Measurements from ENCODE around the gene TTLL5. TPM values are rescaled to one million over a fixed set of nuclear protein-coding genes. Genes with fewer than 3 reads are reported as not detected.

TTLL5 gene
- total RNA-seq, 3 donors from 2014 or later, result 30.8 to 51.0 (median 32.8) TPM

DNA sequence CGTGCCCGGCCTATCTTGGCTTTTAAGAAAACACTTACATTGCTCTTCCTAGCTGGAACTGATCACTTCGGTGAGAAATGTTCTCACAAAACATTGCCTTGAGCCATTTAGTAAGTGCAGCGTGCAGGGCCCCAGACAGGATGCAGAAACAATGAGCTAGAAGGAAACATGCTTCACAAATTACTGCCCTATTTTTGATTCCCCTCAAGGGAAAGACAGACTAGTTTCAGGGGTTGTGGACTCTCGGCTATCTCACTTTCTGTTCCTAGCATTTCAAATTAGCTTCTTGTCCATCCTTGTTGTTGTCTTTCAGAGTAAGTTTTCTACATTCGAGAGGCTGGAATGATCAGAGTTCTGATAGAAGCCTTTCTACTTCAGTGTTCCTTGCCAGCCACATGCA, 299.2 kb downstream of the TTLL5 start:
- Histone ChIP-seq H3K36me3 (ENCODE audit: low read depth) (no peaks in the 10 kb centered on the region), H3K9me3 (no peaks in the 10 kb centered on the region), H3K4me3 (no peak overlapping the region), H3K4me1 (ENCODE audit: low read depth) (no peaks in the 10 kb centered on the region)
- intact Hi-C loops (cut with DNase I, micrococcal nuclease), result no loop called here
- TF ChIP-seq, protein P1, sequence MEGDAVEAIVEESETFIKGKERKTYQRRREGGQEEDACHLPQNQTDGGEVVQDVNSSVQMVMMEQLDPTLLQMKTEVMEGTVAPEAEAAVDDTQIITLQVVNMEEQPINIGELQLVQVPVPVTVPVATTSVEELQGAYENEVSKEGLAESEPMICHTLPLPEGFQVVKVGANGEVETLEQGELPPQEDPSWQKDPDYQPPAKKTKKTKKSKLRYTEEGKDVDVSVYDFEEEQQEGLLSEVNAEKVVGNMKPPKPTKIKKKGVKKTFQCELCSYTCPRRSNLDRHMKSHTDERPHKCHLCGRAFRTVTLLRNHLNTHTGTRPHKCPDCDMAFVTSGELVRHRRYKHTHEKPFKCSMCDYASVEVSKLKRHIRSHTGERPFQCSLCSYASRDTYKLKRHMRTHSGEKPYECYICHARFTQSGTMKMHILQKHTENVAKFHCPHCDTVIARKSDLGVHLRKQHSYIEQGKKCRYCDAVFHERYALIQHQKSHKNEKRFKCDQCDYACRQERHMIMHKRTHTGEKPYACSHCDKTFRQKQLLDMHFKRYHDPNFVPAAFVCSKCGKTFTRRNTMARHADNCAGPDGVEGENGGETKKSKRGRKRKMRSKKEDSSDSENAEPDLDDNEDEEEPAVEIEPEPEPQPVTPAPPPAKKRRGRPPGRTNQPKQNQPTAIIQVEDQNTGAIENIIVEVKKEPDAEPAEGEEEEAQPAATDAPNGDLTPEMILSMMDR (IDR thresholded peaks at IDR 0.05), result no peak
- DNase-seq (no peak), ATAC-seq (peak; percentile 31)

DNA sequence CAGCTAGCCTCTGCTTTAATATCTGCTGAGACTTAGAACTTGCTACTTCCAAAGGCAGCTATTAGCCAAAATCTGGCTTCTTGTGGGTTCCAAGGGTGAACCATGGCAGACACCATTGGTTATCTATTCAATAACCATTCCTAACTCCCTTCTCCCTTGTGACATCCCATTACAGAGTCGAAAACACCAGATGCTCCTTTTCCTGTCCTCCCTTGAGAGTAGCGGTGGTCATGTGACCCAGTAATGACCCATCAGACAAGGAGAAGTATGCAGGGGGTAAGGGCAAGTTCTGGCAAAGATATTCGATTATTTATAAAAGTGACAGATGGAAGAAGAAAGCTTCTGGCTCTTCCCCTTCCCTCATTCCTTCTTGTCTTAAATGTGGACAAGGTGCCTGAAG, 300.6 kb downstream of the TTLL5 start:
- Histone ChIP-seq H3K4me3 (no peak overlapping the region), H3K36me3 (ENCODE audit: low read depth) (no peaks in the 10 kb centered on the region), H3K4me1 (ENCODE audit: low read depth) (no peaks in the 10 kb centered on the region), H3K9me3 (no peaks in the 10 kb centered on the region)
- intact Hi-C loops (cut with DNase I, micrococcal nuclease), result no loop called here
- DNase-seq (no peak), ATAC-seq (no peak)
- TF ChIP-seq, protein P1 (IDR thresholded peaks at IDR 0.05), result no peak

DNA sequence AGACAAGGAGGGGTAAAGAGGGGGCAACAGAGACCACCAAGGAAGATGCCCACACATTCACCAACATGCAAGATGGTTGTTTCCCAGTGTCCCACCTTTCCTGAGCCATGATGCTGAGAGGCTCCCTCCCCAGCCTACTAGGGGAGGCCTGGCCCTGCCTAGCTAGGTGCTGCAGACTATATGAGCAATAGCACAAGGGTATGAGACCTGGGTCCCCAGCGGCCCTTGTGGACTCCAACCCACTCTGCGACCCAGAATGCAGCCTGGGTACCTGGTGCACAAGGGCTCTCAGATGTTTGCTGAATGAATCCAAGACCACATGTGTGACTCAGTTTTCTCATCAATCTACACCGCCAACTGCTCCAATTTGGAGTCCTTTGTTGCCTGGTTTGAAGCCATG, 306.8 kb downstream of the TTLL5 start:
- DNase-seq, result no peak
- Histone ChIP-seq H3K4me3 (no peak overlapping the region), H3K4me1 (ENCODE audit: low read depth) (no peaks in the 10 kb centered on the region), H3K9me3 (no peaks in the 10 kb centered on the region), H3K36me3 (ENCODE audit: low read depth) (no peaks in the 10 kb centered on the region)
- intact Hi-C loops (cut with DNase I, micrococcal nuclease), result no loop called here
- TF ChIP-seq, protein P1 (IDR thresholded peaks at IDR 0.05), result no peak
- ATAC-seq, result no peak

DNA sequence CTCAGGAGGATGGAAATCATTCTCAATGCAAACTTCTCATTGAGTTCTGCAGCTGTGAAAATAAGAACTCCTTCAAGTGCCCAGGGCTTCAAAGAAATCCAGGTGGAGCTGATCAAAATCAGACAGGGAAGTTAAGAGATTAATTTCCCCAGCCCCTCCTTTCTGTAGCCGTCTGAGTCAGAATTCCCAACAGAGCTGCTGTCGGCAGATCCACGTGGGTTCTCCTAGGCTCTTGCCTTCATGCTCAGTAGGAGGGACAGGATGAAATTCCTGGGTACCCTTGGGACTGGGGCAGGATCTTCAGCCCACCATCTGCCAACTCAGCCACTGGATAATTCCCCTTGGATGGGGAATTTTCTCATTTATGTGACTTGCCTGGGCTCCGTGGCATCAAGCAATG, 307.4 kb downstream of the TTLL5 start:
- ATAC-seq (no peak), DNase-seq (no peak)
- intact Hi-C loops (cut with DNase I, micrococcal nuclease), result no loop called here
- H3K36me3 ChIP-seq (ENCODE audit: low read depth), result no peaks in the 10 kb centered on the region
- H3K9me3 ChIP-seq, result no peaks in the 10 kb centered on the region
- H3K4me1 ChIP-seq (ENCODE audit: low read depth), result no peaks in the 10 kb centered on the region
- no peak overlapping the region for H3K4me3 ChIP-seq
- TF ChIP-seq, protein P1 (IDR thresholded peaks at IDR 0.05), result no peak

DNA sequence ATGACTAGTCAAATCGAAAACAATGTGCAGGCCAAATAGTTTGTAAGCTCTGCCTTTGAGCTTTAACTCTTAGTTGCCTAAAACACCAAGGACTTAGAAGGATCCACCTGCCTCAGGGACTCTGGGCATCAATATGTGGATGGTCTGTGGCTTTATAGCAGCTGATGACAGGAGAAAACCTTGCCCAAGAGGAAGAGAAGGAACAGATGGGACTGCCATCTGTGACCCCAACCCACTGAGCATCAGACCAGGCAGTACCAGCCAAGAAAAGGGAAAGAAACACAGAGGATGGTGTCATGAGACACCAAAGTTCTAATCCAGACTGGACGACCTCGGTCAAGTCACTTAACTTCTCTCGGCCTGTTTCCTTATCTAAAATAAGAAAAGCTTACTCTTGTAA, 308.1 kb downstream of the TTLL5 start:
- no peaks in the 10 kb centered on the region for H3K9me3 ChIP-seq
- DNase-seq (no peak), ATAC-seq (no peak)
- no peaks in the 10 kb centered on the region for H3K4me1 ChIP-seq (ENCODE audit: low read depth)
- intact Hi-C loops (cut with DNase I, micrococcal nuclease), result no loop called here
- TF ChIP-seq, protein P1 (IDR thresholded peaks at IDR 0.05), result no peak
- H3K4me3 ChIP-seq, result no peak overlapping the region
- no peaks in the 10 kb centered on the region for H3K36me3 ChIP-seq (ENCODE audit: low read depth)

DNA sequence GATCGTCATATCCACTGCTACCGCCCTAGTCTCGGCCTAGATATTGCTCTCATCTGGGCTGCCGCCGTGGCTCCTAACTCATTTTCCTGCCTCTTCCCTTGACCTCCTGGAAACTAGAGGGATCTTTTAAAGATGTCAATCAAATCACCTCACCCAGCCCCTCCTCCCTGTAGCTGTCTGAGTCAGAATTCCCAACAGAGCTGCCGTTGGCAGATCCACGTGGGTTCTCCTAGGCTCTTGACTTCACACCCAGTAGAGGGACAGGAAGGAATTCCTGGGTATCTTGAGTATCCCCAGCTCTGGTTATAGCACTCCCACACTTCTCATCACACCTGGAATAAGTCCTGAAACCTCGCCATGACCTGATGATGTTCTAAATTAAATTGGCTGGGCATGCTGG, 308.8 kb downstream of the TTLL5 start:
- Histone ChIP-seq H3K4me1 (ENCODE audit: low read depth) (no peaks in the 10 kb centered on the region), H3K4me3 (no peak overlapping the region), H3K9me3 (no peaks in the 10 kb centered on the region), H3K36me3 (ENCODE audit: low read depth) (no peaks in the 10 kb centered on the region)
- TF ChIP-seq, protein P1 (IDR thresholded peaks at IDR 0.05), result no peak
- DNase-seq, result no peak
- ATAC-seq, result no peak
- intact Hi-C loops (cut with DNase I, micrococcal nuclease), result no loop called here
